ENCODE measurements around the gene SH3BP1. TPM values are rescaled to one million over a fixed set of nuclear protein-coding genes. Genes with fewer than 3 reads are reported as not detected.

Gene SH3BP1
- total RNA-seq, 1 experiment from 2014 or later = 12.9 TPM

DNA sequence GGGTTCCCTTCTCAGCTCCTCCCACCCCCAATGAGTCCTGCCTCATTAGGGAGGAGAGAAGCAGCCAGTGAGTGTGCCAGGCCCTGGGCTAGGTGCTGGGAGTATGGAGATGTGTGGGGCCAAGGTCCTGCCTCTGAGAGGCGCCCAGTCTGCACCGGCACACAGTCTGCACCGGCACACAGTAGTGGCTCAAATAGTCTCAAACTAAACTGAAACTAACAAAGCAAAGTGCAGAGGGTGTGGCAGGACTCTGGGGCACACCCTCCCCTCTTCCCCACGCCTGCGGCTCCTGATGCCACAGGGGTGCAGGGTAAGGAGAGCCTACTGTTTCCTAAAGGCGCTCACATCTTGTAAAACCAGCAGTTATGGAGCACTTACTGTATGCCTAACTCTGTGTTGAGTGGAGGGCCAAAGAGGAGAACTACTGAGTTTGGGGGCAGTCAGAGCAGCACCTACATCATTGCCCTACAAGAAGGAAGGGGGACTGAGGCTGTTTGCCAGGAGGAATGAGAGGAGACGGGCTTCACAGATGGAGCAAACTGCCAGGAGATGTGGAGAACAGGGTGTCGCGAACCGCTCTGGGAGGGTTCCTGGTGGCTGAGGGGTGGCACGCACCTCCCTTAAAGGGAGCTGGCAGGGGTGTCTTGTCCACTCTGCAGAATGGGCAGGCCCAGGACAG lies 939 bp upstream of the SH3BP1 start:
- Histone ChIP-seq H3K9me3 (ENCODE audit: low read depth, low read length, poor library complexity, severe bottlenecking) (no peaks in the 10 kb centered on the region), H3K27ac (ENCODE audit: low read depth, low read length, poor library complexity, severe bottlenecking) (no peak overlapping the region), H3K36me3 (ENCODE audit: insufficient read depth, low read length, poor library complexity, severe bottlenecking) (no peaks in the 10 kb centered on the region), H3K4me1 (ENCODE audit: insufficient read depth, low read length, poor library complexity, severe bottlenecking) (peaks cover 30% of the 10 kb centered on the region), H3K4me3 (ENCODE audit: low read depth, low read length, poor library complexity, severe bottlenecking) (peak overlapping the region; percentile 59), H3K27me3 (replicated peaks; ENCODE audit: insufficient read depth, low read depth, low read length, poor library complexity) (no peaks in the 10 kb centered on the region)
- CTCF ChIA-PET = no interaction called here
- POLR2A ChIA-PET (ENCODE audit: low non-redundant PET) = no interaction called here
- TF ChIP-seq EZH2 (IDR thresholded peaks at IDR 0.05; ENCODE audit: borderline replicate concordance, low read depth, low read length, poor library complexity, severe bottlenecking) = no peak
- TF ChIP-seq, protein P1, sequence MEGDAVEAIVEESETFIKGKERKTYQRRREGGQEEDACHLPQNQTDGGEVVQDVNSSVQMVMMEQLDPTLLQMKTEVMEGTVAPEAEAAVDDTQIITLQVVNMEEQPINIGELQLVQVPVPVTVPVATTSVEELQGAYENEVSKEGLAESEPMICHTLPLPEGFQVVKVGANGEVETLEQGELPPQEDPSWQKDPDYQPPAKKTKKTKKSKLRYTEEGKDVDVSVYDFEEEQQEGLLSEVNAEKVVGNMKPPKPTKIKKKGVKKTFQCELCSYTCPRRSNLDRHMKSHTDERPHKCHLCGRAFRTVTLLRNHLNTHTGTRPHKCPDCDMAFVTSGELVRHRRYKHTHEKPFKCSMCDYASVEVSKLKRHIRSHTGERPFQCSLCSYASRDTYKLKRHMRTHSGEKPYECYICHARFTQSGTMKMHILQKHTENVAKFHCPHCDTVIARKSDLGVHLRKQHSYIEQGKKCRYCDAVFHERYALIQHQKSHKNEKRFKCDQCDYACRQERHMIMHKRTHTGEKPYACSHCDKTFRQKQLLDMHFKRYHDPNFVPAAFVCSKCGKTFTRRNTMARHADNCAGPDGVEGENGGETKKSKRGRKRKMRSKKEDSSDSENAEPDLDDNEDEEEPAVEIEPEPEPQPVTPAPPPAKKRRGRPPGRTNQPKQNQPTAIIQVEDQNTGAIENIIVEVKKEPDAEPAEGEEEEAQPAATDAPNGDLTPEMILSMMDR (conservative IDR thresholded peaks at IDR 0.05; ENCODE audit: low read depth, low read length) = no peak
- no TSS peak for BruUV-seq (replicated peaks)
- intact Hi-C loops (cut with micrococcal nuclease; ENCODE audit: unreplicated experiment) = no loop called here
- no peak for DNase-seq (ENCODE audit: low spot score)

DNA sequence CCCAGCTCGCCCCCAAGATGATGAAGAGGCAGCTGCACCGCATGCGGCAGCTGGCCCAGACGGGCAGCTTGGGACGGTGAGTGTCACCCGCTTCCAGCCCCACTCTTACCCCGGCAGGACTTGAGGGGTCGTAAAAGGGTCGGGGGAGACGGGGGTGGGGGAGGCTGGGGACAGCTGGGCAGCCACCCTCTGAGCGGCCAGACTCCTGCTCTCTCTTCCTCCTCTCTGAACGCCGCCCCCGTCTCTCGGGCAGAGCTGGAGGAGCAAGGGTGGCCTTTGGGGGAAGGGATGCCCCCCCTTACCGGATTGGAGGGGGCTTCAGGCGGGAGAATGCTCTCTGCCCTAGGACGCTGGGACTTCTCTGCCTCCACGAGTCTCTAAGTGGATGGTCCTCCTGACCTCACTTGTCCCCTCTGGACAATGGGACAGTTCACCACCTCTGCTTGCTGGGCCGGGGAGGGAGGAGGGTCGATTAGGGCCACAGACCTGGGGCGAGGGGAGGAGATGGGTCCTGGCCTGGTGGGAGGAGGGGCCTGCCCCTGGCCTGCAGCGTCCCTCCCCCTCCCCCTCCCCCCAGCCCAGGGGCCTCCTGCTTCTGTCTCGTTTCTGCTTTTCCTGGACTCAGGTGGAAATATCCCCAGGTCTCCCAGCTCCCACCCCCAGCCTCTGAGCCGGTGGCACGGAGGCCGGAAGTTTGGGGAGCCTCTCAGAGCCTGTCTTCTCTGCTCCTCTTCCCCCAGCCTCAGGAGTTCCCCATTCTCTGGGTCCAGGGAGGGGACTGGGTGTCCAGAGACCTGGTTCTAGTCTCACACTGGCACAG lies 512 bp downstream of the SH3BP1 start:
- TF ChIP-seq, protein P1 (conservative IDR thresholded peaks at IDR 0.05; ENCODE audit: low read depth, low read length) = no peak
- peak overlapping the region; percentile 59 for H3K4me3 ChIP-seq (ENCODE audit: low read depth, low read length, poor library complexity, severe bottlenecking)
- CTCF ChIA-PET = no interaction called here
- peak overlapping the region; percentile 42 for H3K27ac ChIP-seq (ENCODE audit: low read depth, low read length, poor library complexity, severe bottlenecking)
- no peak for DNase-seq (ENCODE audit: low spot score)
- H3K27me3 ChIP-seq (replicated peaks; ENCODE audit: insufficient read depth, low read depth, low read length, poor library complexity) = no peaks in the 10 kb centered on the region
- peaks cover 15% of the 10 kb centered on the region for H3K4me1 ChIP-seq (ENCODE audit: insufficient read depth, low read length, poor library complexity, severe bottlenecking)
- POLR2A ChIA-PET (ENCODE audit: low non-redundant PET) = no interaction called here
- H3K9me3 ChIP-seq (ENCODE audit: low read depth, low read length, poor library complexity, severe bottlenecking) = no peaks in the 10 kb centered on the region
- no TSS peak for BruUV-seq (replicated peaks)
- intact Hi-C loops (cut with micrococcal nuclease; ENCODE audit: unreplicated experiment) = loop anchor here (5.0 kb wide), 1 partner anchor 42 kb away; no protein-coding TSS in a partner anchor
- no peaks in the 10 kb centered on the region for H3K36me3 ChIP-seq (ENCODE audit: insufficient read depth, low read length, poor library complexity, severe bottlenecking)

DNA sequence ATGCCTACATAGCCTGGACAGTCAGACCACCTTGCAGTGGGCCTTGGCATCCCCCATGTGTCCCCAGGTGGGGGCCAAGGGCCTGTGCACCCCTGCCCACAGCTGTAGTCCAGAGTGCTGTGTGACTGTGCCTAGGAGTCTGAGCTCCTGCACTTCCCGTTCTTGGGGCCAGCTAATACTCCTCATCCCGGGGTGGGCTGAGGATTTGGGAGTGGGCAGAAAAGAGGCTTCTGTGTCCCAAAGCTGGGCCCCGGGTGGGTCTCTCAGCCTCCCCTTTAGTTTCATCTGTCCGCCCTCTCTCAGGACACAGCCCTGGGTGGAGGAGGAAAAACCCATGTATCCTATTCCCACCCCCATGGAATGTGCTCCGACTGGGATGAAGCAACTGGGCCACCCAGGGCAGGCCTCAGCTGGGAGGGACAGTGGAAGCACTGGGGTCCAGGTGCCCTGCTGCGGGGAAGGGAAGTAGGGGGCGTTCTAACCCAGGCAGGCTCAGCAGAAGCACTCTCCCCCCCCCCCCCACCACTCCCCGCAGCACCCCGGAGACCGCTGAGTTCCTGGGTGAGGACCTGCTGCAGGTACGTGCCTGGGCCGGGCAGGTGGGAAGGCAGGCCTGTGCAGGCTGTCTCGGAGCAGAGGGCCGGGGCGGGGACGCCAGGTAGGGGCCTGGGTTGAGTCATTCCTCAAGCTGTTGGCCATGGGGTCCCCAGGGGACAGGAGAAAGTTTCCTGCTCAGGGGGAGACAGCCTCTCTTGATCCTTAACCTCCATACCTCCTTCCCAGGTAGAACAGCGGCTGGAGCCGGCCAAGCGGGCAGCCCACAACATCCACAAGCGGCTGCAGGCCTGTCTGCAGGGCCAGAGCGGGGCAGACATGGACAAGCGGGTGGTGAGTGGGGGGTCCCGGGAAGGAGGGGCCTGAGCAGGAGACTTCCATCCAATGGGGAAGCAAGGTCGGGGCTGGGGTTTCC lies 1.4 kb downstream of the SH3BP1 start:
- no peak for DNase-seq (ENCODE audit: low spot score)
- POLR2A ChIA-PET (ENCODE audit: low non-redundant PET) = no interaction called here
- H3K4me1 ChIP-seq (ENCODE audit: insufficient read depth, low read length, poor library complexity, severe bottlenecking) = peaks cover 14% of the 10 kb centered on the region
- peak overlapping the region; percentile 59 for H3K4me3 ChIP-seq (ENCODE audit: low read depth, low read length, poor library complexity, severe bottlenecking)
- BruUV-seq (replicated peaks) = no TSS peak
- no peak for TF ChIP-seq EZH2 (IDR thresholded peaks at IDR 0.05; ENCODE audit: borderline replicate concordance, low read depth, low read length, poor library complexity, severe bottlenecking)
- TF ChIP-seq, protein P1 (conservative IDR thresholded peaks at IDR 0.05; ENCODE audit: low read depth, low read length) = no peak
- CTCF ChIA-PET = interaction anchor here (0.6 to 4.2 kb wide), 2 partner anchors 35 to 41 kb away, joined by 4 to 45 read pairs; no protein-coding TSS in a partner anchor
- no peaks in the 10 kb centered on the region for H3K36me3 ChIP-seq (ENCODE audit: insufficient read depth, low read length, poor library complexity, severe bottlenecking)
- no peaks in the 10 kb centered on the region for H3K27me3 ChIP-seq (replicated peaks; ENCODE audit: insufficient read depth, low read depth, low read length, poor library complexity)
- H3K27ac ChIP-seq (ENCODE audit: low read depth, low read length, poor library complexity, severe bottlenecking) = peak overlapping the region; percentile 42
- intact Hi-C loops (cut with micrococcal nuclease; ENCODE audit: unreplicated experiment) = loop anchor here (5.0 kb wide), 1 partner anchor 41 kb away; no protein-coding TSS in a partner anchor
- no peaks in the 10 kb centered on the region for H3K9me3 ChIP-seq (ENCODE audit: low read depth, low read length, poor library complexity, severe bottlenecking)
